Endothelial cell of umbilical vein (primary cell): ENCODE results near the gene TMPRSS6. TPM values are rescaled to one million over a fixed set of nuclear protein-coding genes. Genes with fewer than 3 reads are reported as not detected.

Experiments used
- BruUV-seq: library from RNA; stranded (reverse); fragments of 400-500 nt; replicated peaks from 2 replicates; lab custom pipeline; 2021; lab: Mats Ljungman, UMichigan
- CTCF ChIA-PET: fragments of 300-600, 350-600 bp; sonication (Branson Sonifier 250); formaldehyde crosslinking; loops from one replicate; lab custom pipeline; 2021; ENCODE audit warnings: antibody characterized with exemption, inconsistent platforms; lab: Charles Lee
- POLR2A ChIA-PET: fragments of 300-600, 350-600 bp; sonication (Branson Sonifier 250); formaldehyde crosslinking; loops from one replicate; lab custom pipeline; 2021; ENCODE audit warnings: antibody characterized with exemption, inconsistent platforms; lab: Charles Lee
- DNase-seq: peaks from one replicate; pipeline ENCODE4 v3.0.0-alpha.2; 2011; ENCODE audit warnings: low read depth, low spot score
- FAIRE-seq: peaks from 2 replicates; lab custom pipeline; 2011; peaks lifted over from hg19 to GRCh38; lab: Jason Lieb, UNC
- H2AFZ ChIP-seq: 2 replicates; pipeline ENCODE4 v1.6.0; 2012; ENCODE audit warnings: low read depth, low read length, control low read depth, inconsistent platforms
- H3K27ac ChIP-seq: 2 replicates; pipeline ENCODE4 v1.5.1; 2011; ENCODE audit warnings: low read depth, mild to moderate bottlenecking, control low read depth, low read length, moderate library complexity; ENCODE audit not compliant: insufficient read depth
- H3K27me3 ChIP-seq, 2 experiments: 2 replicates each; pipeline versions ENCODE4 v1.6.0 to v1.6.1; 2011; ENCODE audit warnings: low read length in 2 of 2, mixed read lengths in 1 of 2; ENCODE audit not compliant: control insufficient read depth in 2 of 2, insufficient read depth in 2 of 2
- H3K36me3 ChIP-seq, 2 experiments: 2 replicates in 1 of 2; 3 replicates in 1 of 2; pipeline ENCODE4 v1.5.1; 2011; ENCODE audit warnings: low read length in 2 of 2, mild to moderate bottlenecking in 1 of 2, moderate library complexity in 1 of 2; ENCODE audit not compliant: control insufficient read depth in 2 of 2, insufficient read depth in 2 of 2; ENCODE audit errors: extremely low read depth in 1 of 2
- H3K4me1 ChIP-seq: 3 replicates; pipeline ENCODE4 v1.5.1; 2011; ENCODE audit warnings: mild to moderate bottlenecking, low read length; ENCODE audit not compliant: control insufficient read depth, insufficient read depth; ENCODE audit errors: extremely low read depth
- H3K4me2 ChIP-seq: 2 replicates; pipeline ENCODE4 v1.6.1; 2011; ENCODE audit warnings: low read length, control low read depth, mixed read lengths; ENCODE audit not compliant: insufficient read depth
- H3K4me3 ChIP-seq, 3 experiments: fragments of 200-600 bp in 1 of 3; sonication (generic), shearing (Covaris generic) in 1 of 3; replicated peaks in 1 of 3; 2 replicates each; pipeline ENCODE4 v1.5.1; 2011 to 2016; ENCODE audit warnings: control low read depth in 3 of 3, low read length in 3 of 3, mild to moderate bottlenecking in 2 of 3, inconsistent platforms in 1 of 3, low read depth in 1 of 3, moderate library complexity in 1 of 3; ENCODE audit not compliant: insufficient read depth in 1 of 3
- H3K79me2 ChIP-seq: 2 replicates; pipeline ENCODE4 v1.6.0; 2012; ENCODE audit warnings: low read length, inconsistent platforms; ENCODE audit not compliant: control insufficient read depth, insufficient read depth
- H3K9ac ChIP-seq: replicated peaks from 2 replicates; pipeline ENCODE3; 2011; ENCODE audit warnings: low read length, control low read depth; ENCODE audit not compliant: insufficient read depth; ENCODE audit errors: extremely low read depth
- H3K9me1 ChIP-seq: replicated peaks from 3 replicates; pipeline ENCODE4 v1.6.0; 2011; ENCODE audit warnings: mild to moderate bottlenecking, low read length; ENCODE audit not compliant: control insufficient read depth, insufficient read depth; ENCODE audit errors: extremely low read depth
- H3K9me3 ChIP-seq: replicated peaks from 2 replicates; pipeline ENCODE4 v1.5.1; 2012; ENCODE audit warnings: low read length, inconsistent platforms; ENCODE audit not compliant: control insufficient read depth, insufficient read depth
- H4K20me1 ChIP-seq: replicated peaks from 2 replicates; pipeline ENCODE3; 2011; ENCODE audit warnings: mild to moderate bottlenecking, low read length; ENCODE audit not compliant: control insufficient read depth, insufficient read depth; ENCODE audit errors: extremely low read depth
- CTCF ChIP-seq, 2 donors: IDR thresholded peaks; 1 replicate in 1 of 2; 2 replicates in 1 of 2; pipeline ENCODE4 v1.5.1; 2011; ENCODE audit warnings: low read length in 2 of 2, mild to moderate bottlenecking in 2 of 2, moderate library complexity in 2 of 2, control low read depth in 1 of 2, inconsistent platforms in 1 of 2, low read depth in 1 of 2; ENCODE audit not compliant: insufficient read depth in 1 of 2; ENCODE audit errors: extremely low read depth in 1 of 2
- EZH2 ChIP-seq: IDR thresholded peaks from 2 replicates; pipeline ENCODE4 v1.6.1; 2012; ENCODE audit warnings: borderline replicate concordance, low read depth, mild to moderate bottlenecking, moderate library complexity, low read length, inconsistent platforms; ENCODE audit not compliant: severe bottlenecking
- FOS ChIP-seq: IDR thresholded peaks from 2 replicates; pipeline ENCODE4 v1.6.1; 2011; ENCODE audit warnings: mild to moderate bottlenecking, low read length, moderate library complexity, borderline replicate concordance; ENCODE audit not compliant: insufficient read depth
- GATA2 ChIP-seq: IDR thresholded peaks from 2 replicates; pipeline ENCODE4 v1.7.0; 2011; ENCODE audit warnings: low read depth, mild to moderate bottlenecking, moderate library complexity, mixed read lengths, low read length; ENCODE audit not compliant: insufficient read length, insufficient read depth
- MAX ChIP-seq: IDR thresholded peaks from 2 replicates; pipeline ENCODE4 v1.6.1; 2011; ENCODE audit not compliant: insufficient read depth, insufficient read length
- MYC ChIP-seq: IDR thresholded peaks from one replicate; pipeline ENCODE4 v1.6.1; 2011; ENCODE audit warnings: mild to moderate bottlenecking, low read depth, low read length
- POLR2A ChIP-seq: IDR thresholded peaks from 2 replicates; pipeline ENCODE4 v1.6.1; 2012; ENCODE audit warnings: low read depth, mild to moderate bottlenecking, control low read depth, low read length
- POLR2AphosphoS5 ChIP-seq: IDR thresholded peaks from 2 replicates; pipeline ENCODE4 v1.6.1; 2012; ENCODE audit warnings: low read depth, mild to moderate bottlenecking, control low read depth, low read length, moderate library complexity; ENCODE audit not compliant: insufficient read depth
- dilution Hi-C: fragments of 300-500 bp; cut with MboI; formaldehyde crosslinking; loops from one replicate; pipeline ENCODE4 v1.15.0; 2019; ENCODE audit warnings: low sequenced_read_pairs; ENCODE audit not compliant: extremely low pct_ligation_motif_present
- intact Hi-C: fragments of 100-400 bp; cut with micrococcal nuclease; formaldehyde crosslinking; loops from one replicate; pipeline ENCODE4 v1.10.0; 2022
- polyA plus RNA-seq, 4 experiments: library from polyadenylated mRNA; depleted of rRNA in 3 of 4; stranded (reverse) in 3 of 4; unstranded in 1 of 4; fragments of >200 nt; gene quantifications; 2 replicates each; pipeline versions ENCODE4 v1.2.1 to v1.2.3, GENCODE V29; 2011 to 2012; ENCODE audit warnings: missing spikeins in 1 of 4
- total RNA-seq: library from RNA; stranded (reverse); gene quantifications from 2 replicates; pipeline ENCODE4 v1.2.3, GENCODE V29; 2021

TMPRSS6 gene
- total and polyA plus RNA-seq, 2 donors (not counting 3 experiments of a cell fraction or from before 2014, with no cell fraction given): not detected

DNA sequence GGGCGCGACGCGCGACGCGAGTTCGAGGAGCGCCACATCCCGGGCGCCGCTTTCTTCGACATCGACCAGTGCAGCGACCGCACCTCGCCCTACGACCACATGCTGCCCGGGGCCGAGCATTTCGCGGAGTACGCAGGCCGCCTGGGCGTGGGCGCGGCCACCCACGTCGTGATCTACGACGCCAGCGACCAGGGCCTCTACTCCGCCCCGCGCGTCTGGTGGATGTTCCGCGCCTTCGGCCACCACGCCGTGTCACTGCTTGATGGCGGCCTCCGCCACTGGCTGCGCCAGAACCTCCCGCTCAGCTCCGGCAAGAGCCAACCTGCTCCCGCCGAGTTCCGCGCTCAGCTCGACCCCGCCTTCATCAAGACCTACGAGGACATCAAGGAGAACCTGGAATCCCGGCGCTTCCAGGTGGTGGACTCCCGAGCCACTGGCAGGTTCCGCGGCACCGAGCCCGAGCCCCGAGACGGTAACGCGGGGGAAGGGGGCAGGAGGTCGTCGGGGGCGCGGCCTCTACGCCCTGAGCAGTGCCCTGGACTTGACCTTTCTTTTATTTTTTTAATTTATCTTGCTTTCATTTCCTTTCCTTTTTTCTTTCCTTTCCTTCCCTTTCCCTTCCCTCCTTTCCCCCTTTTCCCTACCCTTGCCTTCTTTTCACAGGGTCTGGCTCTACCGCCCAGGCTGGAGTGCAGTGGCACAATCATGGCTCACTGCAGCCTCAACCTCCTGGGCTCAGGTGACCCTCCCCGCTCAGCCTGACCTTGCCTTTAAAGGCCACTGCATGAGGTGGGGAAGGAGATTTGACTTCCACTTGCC lies 85.0 kb downstream of the TMPRSS6 start:
- Histone ChIP-seq H3K9me3 (no peaks in the 10 kb centered on the region), H3K27me3 (no peaks in the 10 kb centered on the region), H3K4me1 (peaks cover 4% of the 10 kb centered on the region), H3K27ac (no peak overlapping the region), H3K4me3 (no peak overlapping the region), H4K20me1 (no peaks in the 10 kb centered on the region), H3K79me2 (peaks cover 18% of the 10 kb centered on the region), H3K9ac (no peak overlapping the region), H2AFZ (no peak overlapping the region), H3K36me3 (peaks cover 6 to 37% of the 10 kb centered on the region in 2 experiments), H3K4me2 (no peak overlapping the region), H3K9me1 (no peaks in the 10 kb centered on the region)
- ChIA-PET POLR2A (no interaction called here), CTCF (interaction anchor here (0.5 to 2.1 kb wide), 2 partner anchors 16 to 24 kb away, joined by 3 to 4 read pairs; no protein-coding TSS in a partner anchor)
- DNase-seq (no peak), FAIRE-seq (no peak)
- BruUV-seq: no TSS peak
- intact Hi-C loops: no loop called here
- no peak for TF ChIP-seq FOS
- no peak for TF ChIP-seq POLR2AphosphoS5
- TF ChIP-seq MAX: no peak
- no peak for TF ChIP-seq CTCF (IDR thresholded peaks at IDR 0.05; ENCODE audit: extremely low read depth in 1 of 2, insufficient read depth in 1 of 2, low read depth in 1 of 2, low read length in 2 of 2)
- TF ChIP-seq GATA2: no peak
- no peak for TF ChIP-seq POLR2A
- TF ChIP-seq EZH2: no peak
- TF ChIP-seq MYC: no peak
- dilution Hi-C loops: no loop called here
